Esophagus muscularis mucosa (tissue), 4 donors: ENCODE measurements around the gene FAM20A.

ENCODE experiments used
- EP300 ChIP-seq: sonication (generic); formaldehyde crosslinking; IDR thresholded peaks from one replicate; pipeline ENCODE4 v1.6.1; 2017; ENCODE audit warnings: antibody characterized with exemption
- POLR2A ChIP-seq: fragments of 450-650 bp; IDR thresholded peaks from one replicate; pipeline ENCODE4 v1.6.1; 2017; ENCODE audit warnings: antibody characterized with exemption, moderate library complexity, mild to moderate bottlenecking, low read depth
- POLR2AphosphoS5 ChIP-seq, 2 donors: sonication (generic); formaldehyde crosslinking; IDR thresholded peaks; one replicate each; pipeline ENCODE4 v1.6.1; 2017; ENCODE audit warnings: antibody characterized with exemption in 2 of 2
- TF ChIP-seq, protein P1 (sequence below), 3 experiments: fragments of 200-600 bp in 2 of 3; fragments of 450-650 bp in 1 of 3; sonication (generic) in 2 of 3; IDR thresholded peaks; one replicate each; pipeline ENCODE4 v1.5.1; 2017 to 2019; ENCODE audit warnings: antibody characterized with exemption in 3 of 3, mild to moderate bottlenecking in 2 of 3, moderate library complexity in 1 of 3

DNA sequence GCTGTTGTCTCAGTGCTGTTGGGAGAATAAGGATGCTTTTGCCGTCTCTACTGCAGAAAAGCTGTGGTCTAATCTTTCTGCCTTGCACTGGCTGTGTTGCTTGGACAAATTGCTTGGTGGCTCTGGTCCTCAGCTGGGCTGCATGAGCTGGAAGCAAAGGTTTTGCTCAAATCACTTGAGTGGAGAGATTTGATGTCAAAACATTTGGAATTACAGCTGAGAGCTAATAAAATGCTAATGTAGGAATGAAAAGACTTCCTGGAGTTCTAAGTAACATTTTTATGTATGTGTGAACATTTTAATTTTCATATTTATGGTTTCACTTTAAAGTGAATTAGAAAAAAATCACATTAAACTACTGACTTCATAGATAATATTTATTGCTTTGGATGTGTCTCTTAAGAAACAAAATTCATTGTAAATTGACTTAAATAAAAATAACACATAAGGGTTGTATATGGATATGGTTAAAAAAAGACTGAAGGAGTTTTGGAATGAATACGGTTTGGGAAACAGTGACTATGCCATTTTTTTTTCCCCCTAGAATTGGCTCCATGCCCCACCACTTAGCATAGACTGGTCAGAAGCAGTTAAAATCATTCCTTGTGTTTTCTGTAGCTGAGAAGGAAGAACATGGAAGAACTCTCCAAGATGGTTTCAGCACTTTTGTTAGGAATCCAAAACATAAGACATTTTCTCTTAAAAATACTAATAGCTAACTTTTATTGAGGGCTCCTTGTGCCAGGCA, 39.2 kb upstream of the FAM20A start:
- TF ChIP-seq, protein P1, sequence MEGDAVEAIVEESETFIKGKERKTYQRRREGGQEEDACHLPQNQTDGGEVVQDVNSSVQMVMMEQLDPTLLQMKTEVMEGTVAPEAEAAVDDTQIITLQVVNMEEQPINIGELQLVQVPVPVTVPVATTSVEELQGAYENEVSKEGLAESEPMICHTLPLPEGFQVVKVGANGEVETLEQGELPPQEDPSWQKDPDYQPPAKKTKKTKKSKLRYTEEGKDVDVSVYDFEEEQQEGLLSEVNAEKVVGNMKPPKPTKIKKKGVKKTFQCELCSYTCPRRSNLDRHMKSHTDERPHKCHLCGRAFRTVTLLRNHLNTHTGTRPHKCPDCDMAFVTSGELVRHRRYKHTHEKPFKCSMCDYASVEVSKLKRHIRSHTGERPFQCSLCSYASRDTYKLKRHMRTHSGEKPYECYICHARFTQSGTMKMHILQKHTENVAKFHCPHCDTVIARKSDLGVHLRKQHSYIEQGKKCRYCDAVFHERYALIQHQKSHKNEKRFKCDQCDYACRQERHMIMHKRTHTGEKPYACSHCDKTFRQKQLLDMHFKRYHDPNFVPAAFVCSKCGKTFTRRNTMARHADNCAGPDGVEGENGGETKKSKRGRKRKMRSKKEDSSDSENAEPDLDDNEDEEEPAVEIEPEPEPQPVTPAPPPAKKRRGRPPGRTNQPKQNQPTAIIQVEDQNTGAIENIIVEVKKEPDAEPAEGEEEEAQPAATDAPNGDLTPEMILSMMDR (IDR thresholded peaks at IDR 0.05), result no peak
- TF ChIP-seq POLR2AphosphoS5 (IDR thresholded peaks at IDR 0.05), result no peak
- no peak for TF ChIP-seq EP300
- no peak for TF ChIP-seq POLR2A
